ENCODE results near the gene MEGF11. TPM values are rescaled to one million over a fixed set of nuclear protein-coding genes. Genes with fewer than 3 reads are reported as not detected.
A peak's percentile ranks its signal among the peaks of the same experiment; 100 is the strongest.

MEGF11 gene
- total RNA-seq, 2 donors from 2014 or later, result not detected

DNA sequence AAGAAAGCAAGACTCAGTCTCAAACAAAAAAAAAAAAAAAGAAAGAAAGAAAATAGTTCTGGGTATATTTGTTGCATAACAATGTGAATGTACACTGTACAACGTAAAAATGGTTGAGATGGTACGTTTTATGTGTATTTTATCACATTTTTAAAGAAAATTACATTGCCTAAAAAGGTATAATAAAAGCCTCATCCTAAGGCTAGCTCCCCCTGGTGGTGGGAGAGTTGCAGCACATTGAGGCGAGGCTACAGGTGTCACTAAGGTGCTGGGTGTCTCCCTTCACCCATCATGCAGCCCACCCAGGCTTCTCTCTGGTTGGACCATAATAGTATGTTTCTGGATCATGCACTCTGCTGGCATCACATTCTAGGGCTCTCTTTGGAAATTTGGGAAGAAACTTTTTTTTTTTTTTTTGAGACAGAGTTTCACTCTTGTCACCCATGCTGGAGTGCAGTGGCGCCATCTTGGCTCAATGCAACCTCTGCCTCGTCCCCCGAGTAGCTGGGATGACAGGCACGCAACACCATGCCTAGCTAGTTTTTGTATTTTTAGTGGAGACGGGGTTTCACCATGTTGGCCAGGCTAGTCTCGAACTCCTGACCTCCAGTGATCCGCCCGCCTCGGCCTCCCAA, 396.6 kb downstream of the MEGF11 start:
- Histone ChIP-seq H3K36me3 (replicated peaks in 1 of 2; ENCODE audit: insufficient read depth in 1 of 2, low read depth in 2 of 2) (no peaks in the 10 kb centered on the region), H3K27ac (no peak overlapping the region), H3K4me1 (no peaks in the 10 kb centered on the region), H3K9me3 (no peaks in the 10 kb centered on the region), H3K4me3 (no peak overlapping the region), H3K27me3 (no peaks in the 10 kb centered on the region)
- DNase-seq (peak; percentile 76 to 82 (median 78)), ATAC-seq (peak; percentile 58)
- 52 to 63% methylated on average over 12 of the region's 12 CpGs for WGBS, 2 donors
- intact Hi-C loops (cut with DNase I), result no loop called here
- TF ChIP-seq, protein P1, sequence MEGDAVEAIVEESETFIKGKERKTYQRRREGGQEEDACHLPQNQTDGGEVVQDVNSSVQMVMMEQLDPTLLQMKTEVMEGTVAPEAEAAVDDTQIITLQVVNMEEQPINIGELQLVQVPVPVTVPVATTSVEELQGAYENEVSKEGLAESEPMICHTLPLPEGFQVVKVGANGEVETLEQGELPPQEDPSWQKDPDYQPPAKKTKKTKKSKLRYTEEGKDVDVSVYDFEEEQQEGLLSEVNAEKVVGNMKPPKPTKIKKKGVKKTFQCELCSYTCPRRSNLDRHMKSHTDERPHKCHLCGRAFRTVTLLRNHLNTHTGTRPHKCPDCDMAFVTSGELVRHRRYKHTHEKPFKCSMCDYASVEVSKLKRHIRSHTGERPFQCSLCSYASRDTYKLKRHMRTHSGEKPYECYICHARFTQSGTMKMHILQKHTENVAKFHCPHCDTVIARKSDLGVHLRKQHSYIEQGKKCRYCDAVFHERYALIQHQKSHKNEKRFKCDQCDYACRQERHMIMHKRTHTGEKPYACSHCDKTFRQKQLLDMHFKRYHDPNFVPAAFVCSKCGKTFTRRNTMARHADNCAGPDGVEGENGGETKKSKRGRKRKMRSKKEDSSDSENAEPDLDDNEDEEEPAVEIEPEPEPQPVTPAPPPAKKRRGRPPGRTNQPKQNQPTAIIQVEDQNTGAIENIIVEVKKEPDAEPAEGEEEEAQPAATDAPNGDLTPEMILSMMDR (IDR thresholded peaks at IDR 0.05), result peak; percentile 57 to 88 (median 75)
- TF ChIP-seq POLR2A (IDR thresholded peaks at IDR 0.05), result no peak

GRCh38 chr15:65851981-65852380, 401.6 kb downstream of the MEGF11 start:
- TF ChIP-seq, protein P1 (IDR thresholded peaks at IDR 0.05), result no peak
- no peak overlapping the region for H3K4me3 ChIP-seq
- H3K9me3 ChIP-seq, result no peaks in the 10 kb centered on the region
- 83 to 86% methylated on average over 5 of the region's 5 CpGs for WGBS, 2 donors
- DNase-seq (no peak), ATAC-seq (no peak)
- H3K4me1 ChIP-seq, result no peaks in the 10 kb centered on the region
- no peaks in the 10 kb centered on the region for H3K36me3 ChIP-seq (replicated peaks in 1 of 2; ENCODE audit: insufficient read depth in 1 of 2, low read depth in 2 of 2)
- no peak overlapping the region for H3K27ac ChIP-seq
- intact Hi-C loops (cut with DNase I), result no loop called here
- no peaks in the 10 kb centered on the region for H3K27me3 ChIP-seq

GRCh38 chr15:65847989-65848388, 405.6 kb downstream of the MEGF11 start:
- intact Hi-C loops (cut with DNase I), result no loop called here
- Histone ChIP-seq H3K9me3 (no peaks in the 10 kb centered on the region), H3K4me3 (no peak overlapping the region), H3K36me3 (replicated peaks in 1 of 2; ENCODE audit: insufficient read depth in 1 of 2, low read depth in 2 of 2) (no peaks in the 10 kb centered on the region), H3K27ac (no peak overlapping the region), H3K4me1 (no peaks in the 10 kb centered on the region), H3K27me3 (no peaks in the 10 kb centered on the region)
- DNase-seq (no peak), ATAC-seq (no peak)
- no peak for TF ChIP-seq POLR2A (IDR thresholded peaks at IDR 0.05)
- TF ChIP-seq, protein P1 (IDR thresholded peaks at IDR 0.05), result no peak

GRCh38 chr15:65845826-65846519, 407.6 kb downstream of the MEGF11 start:
- WGBS, 2 donors, result 72 to 73% methylated on average over 9 of the region's 9 CpGs
- intact Hi-C loops (cut with DNase I), result no loop called here
- Histone ChIP-seq H3K4me1 (no peaks in the 10 kb centered on the region), H3K9me3 (no peaks in the 10 kb centered on the region), H3K27ac (no peak overlapping the region), H3K36me3 (replicated peaks in 1 of 2; ENCODE audit: insufficient read depth in 1 of 2, low read depth in 2 of 2) (no peaks in the 10 kb centered on the region), H3K4me3 (no peak overlapping the region), H3K27me3 (no peaks in the 10 kb centered on the region)
- TF ChIP-seq POLR2A (IDR thresholded peaks at IDR 0.05), result no peak
- DNase-seq (no peak), ATAC-seq (no peak)

Small RNA genes within 50 kb of the gene (microRNA-seq; reads per million reads assigned to microRNA genes)
- gene MIR4311 (ENCODE audit: borderline number of aligned reads in 2 of 2, borderline replicate concordance in 2 of 2), result 0 reads per million in 2 donors

Small RNA genes within 50 kb of the gene (small RNA-seq; reads per million reads assigned to genes)
- not detected for gene MIR4311

Other genes with a start within 250 kb of the MEGF11 start
- 10 to 100 TPM; 17.5 to 17.9 TPM for gene DIS3L, start 39.8 kb upstream of the MEGF11 start, total RNA-seq
- gene TIPIN, start 102.9 kb upstream of the MEGF11 start, total RNA-seq, result 1 to 10 TPM; 2.9 to 6.6 TPM
- 10 to 100 TPM; 25.2 to 29.0 TPM for gene MAP2K1, start 133.2 kb upstream of the MEGF11 start, total RNA-seq
- 10 to 100 TPM; 13.5 to 14.5 TPM for gene SNAPC5, start 244.0 kb upstream of the MEGF11 start, total RNA-seq